Right hindlimb (tissue), 1 donor: ENCODE measurements around the gene SLC16A7.

Experiments used
- DNase-seq: peaks from one replicate; pipeline ENCODE4 v3.0.0-alpha.2; 2018

SLC16A7 gene

GRCh38 chr12:59624732-59625460 lies 29.1 kb downstream of the SLC16A7 start:
- DNase-seq = no peak

- no peak for DNase-seq
These were observed 30.6 kb downstream of the SLC16A7 start for GRCh38 chr12:59626382-59626781.

- DNase-seq = no peak
These were observed 31.8 kb downstream of the SLC16A7 start for GRCh38 chr12:59627582-59627981.

- no peak for DNase-seq
These were observed 34.1 kb downstream of the SLC16A7 start for GRCh38 chr12:59629890-59630289.

- no peak for DNase-seq
These were observed 36.6 kb downstream of the SLC16A7 start for GRCh38 chr12:59632408-59632807.

- DNase-seq = no peak
These were observed 38.4 kb downstream of the SLC16A7 start for GRCh38 chr12:59634254-59634653.

- DNase-seq = no peak
These were observed 41.3 kb downstream of the SLC16A7 start for GRCh38 chr12:59636945-59637691.

GRCh38 chr12:59637692-59638070 lies 41.9 kb downstream of the SLC16A7 start:
- no peak for DNase-seq

GRCh38 chr12:59643550-59643949 lies 47.7 kb downstream of the SLC16A7 start:
- DNase-seq = no peak

- DNase-seq = no peak
These were observed 49.4 kb downstream of the SLC16A7 start for GRCh38 chr12:59645242-59645641.

GRCh38 chr12:59646636-59647035 lies 50.8 kb downstream of the SLC16A7 start:
- DNase-seq = no peak

- DNase-seq = no peak
These were observed 53.4 kb downstream of the SLC16A7 start for GRCh38 chr12:59649203-59649602.

- no peak for DNase-seq
These were observed 54.9 kb downstream of the SLC16A7 start for GRCh38 chr12:59650588-59651228.

- DNase-seq = no peak
These were observed 55.5 kb downstream of the SLC16A7 start for GRCh38 chr12:59651229-59651920.

- DNase-seq = no peak
These were observed 56.3 kb downstream of the SLC16A7 start for GRCh38 chr12:59652130-59652529.

GRCh38 chr12:59654061-59654460 lies 58.2 kb downstream of the SLC16A7 start:
- no peak for DNase-seq

- no peak for DNase-seq
These were observed 61.4 kb downstream of the SLC16A7 start for GRCh38 chr12:59657266-59657665.

- no peak for DNase-seq
These were observed 61.9 kb downstream of the SLC16A7 start for GRCh38 chr12:59657711-59658110.

GRCh38 chr12:59660148-59660547 lies 64.3 kb downstream of the SLC16A7 start:
- no peak for DNase-seq

GRCh38 chr12:59660921-59661597 lies 65.2 kb downstream of the SLC16A7 start:
- no peak for DNase-seq

- DNase-seq = no peak
These were observed 68.7 kb downstream of the SLC16A7 start for GRCh38 chr12:59664495-59664894.

GRCh38 chr12:59665701-59666100 lies 69.9 kb downstream of the SLC16A7 start:
- DNase-seq = no peak

GRCh38 chr12:59668674-59669073 lies 72.8 kb downstream of the SLC16A7 start:
- no peak for DNase-seq
